ENCODE data around the gene CUL9.

CUL9 gene

DNA sequence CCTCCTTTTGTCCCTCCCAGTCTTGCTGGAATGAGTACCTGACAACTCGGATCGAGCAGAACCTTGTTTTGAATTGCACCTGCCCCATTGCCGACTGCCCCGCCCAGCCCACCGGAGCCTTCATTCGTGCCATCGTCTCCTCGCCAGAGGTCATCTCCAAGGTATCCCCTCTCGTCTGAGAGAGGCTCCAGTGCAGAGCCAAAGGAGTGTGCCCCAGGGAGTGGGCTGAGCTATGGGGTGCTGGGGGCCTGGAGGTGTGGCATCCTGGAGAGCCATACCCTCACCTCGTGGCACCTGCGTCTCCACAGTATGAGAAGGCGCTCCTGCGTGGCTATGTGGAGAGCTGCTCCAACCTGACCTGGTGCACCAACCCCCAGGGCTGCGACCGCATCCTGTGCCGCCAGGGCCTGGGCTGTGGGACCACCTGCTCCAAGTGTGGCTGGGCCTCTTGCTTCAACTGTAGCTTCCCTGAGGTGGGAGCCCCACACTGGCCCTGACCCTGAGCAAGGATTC is 38.5 kb downstream of the CUL9 start:
- peaks cover 9% of the 10 kb centered on the region for H3K4me1 ChIP-seq (ENCODE audit: insufficient read depth, low read length)
- no peak overlapping the region for H3K9ac ChIP-seq (ENCODE audit: low read depth, low read length)
- H3K9me3 ChIP-seq (ENCODE audit: control insufficient read depth, insufficient read depth, low read length) = no peaks in the 10 kb centered on the region
- peaks cover 3% of the 10 kb centered on the region; the same call in 1 of the 2 replicates for H3K36me3 ChIP-seq (ENCODE audit: insufficient read depth, low read length)

DNA sequence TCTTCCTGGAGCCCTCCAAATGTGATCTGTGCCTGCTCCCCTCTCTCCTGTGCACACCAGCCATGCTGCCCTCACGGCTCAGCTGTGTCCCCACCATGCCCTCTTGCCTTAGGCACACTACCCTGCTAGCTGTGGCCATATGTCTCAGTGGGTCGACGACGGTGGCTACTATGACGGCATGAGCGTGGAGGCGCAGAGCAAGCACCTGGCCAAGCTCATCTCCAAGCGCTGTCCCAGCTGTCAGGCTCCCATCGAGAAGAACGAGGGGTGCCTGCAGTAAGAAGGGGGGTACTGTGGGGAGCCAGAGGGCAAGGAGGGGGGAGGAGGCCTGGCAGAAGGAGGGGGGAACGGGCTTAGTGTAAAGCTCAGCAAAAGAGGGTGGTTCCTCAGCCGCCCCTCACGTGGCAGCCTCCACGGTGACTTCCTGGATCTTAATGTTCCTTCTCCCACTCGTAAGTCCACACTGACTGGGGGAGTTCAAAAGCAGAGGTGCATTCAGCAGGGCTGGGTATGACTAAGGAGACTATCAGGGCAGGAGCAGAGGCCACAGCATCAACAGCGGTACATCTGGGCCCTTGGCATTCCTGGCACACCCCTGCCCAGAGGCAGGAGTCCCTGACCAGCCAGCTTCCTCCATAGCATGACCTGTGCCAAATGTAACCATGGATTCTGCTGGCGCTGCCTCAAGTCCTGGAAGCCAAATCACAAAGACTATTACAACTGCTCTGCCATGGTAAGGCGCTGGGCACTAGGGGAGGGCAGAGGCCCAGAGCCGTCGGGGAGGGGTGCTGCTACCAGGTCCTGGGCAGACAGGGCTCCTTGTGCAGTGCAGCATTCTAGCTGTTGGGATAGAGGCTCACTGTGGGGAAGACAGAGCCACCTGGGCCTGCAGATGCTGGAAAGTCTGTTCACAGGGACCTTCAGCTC is 39.3 kb downstream of the CUL9 start:
- H3K9me3 ChIP-seq (ENCODE audit: control insufficient read depth, insufficient read depth, low read length) = no peaks in the 10 kb centered on the region
- H3K9ac ChIP-seq (ENCODE audit: low read depth, low read length) = no peak overlapping the region
- H3K36me3 ChIP-seq (ENCODE audit: insufficient read depth, low read length) = peaks cover 3% of the 10 kb centered on the region; the same call in 1 of the 2 replicates
- H3K4me1 ChIP-seq (ENCODE audit: insufficient read depth, low read length) = peaks cover 9% of the 10 kb centered on the region

DNA sequence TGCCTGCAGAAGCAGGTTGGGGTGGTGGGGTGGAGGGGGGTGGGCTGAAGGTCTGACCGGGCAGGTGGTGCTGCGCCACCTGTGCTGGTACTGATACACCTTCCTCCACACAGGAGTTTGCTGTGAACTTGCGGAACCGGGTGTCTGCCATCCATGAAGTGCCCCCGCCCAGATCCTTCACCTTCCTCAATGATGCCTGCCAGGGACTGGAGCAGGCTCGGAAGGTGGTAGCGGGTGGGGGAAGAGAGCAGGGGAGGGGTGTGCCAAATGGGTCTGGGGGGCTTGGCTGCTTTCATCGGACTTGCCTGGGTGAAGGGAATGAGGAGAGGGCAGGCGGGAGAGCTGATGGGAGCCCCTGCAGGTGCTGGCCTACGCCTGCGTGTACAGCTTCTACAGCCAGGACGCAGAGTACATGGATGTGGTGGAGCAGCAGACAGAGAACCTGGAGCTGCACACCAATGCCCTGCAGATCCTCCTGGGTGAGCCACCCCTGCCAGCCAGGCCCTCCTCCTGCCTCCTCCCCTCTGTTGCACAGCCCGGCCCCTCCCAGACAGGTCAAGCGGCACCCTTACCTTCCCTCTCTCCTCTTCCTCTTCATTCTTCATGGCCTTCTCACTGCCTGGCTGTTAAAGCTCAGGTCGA is 40.5 kb downstream of the CUL9 start:
- Histone ChIP-seq H3K9me3 (ENCODE audit: control insufficient read depth, insufficient read depth, low read length) (no peaks in the 10 kb centered on the region), H3K4me1 (ENCODE audit: insufficient read depth, low read length) (peaks cover 9% of the 10 kb centered on the region), H3K9ac (ENCODE audit: low read depth, low read length) (no peak overlapping the region), H3K36me3 (ENCODE audit: insufficient read depth, low read length) (peaks cover 3% of the 10 kb centered on the region; the same call in 1 of the 2 replicates)

DNA sequence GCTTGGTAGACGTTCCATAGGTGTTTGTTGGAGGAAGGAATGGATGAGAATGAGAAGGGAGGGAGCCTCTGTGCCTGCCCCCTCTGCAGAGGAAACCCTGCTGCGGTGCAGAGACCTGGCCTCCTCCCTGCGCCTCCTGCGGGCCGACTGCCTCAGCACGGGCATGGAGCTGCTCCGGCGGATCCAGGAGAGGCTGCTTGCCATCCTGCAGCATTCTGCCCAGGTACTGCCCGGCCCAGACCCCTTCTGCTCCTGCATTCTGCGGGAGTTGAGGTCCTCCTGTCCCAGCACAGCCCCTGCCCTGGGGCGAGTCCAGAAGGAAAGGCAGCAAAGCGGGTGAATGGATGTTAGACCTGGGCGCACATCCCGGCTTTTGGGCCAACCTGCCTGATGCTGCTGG is 41.2 kb downstream of the CUL9 start:
- H3K4me1 ChIP-seq (ENCODE audit: insufficient read depth, low read length) = peaks cover 9% of the 10 kb centered on the region
- H3K9me3 ChIP-seq (ENCODE audit: control insufficient read depth, insufficient read depth, low read length) = no peaks in the 10 kb centered on the region
- H3K9ac ChIP-seq (ENCODE audit: low read depth, low read length) = no peak overlapping the region
- H3K36me3 ChIP-seq (ENCODE audit: insufficient read depth, low read length) = peaks cover 3% of the 10 kb centered on the region; the same call in 1 of the 2 replicates

DNA sequence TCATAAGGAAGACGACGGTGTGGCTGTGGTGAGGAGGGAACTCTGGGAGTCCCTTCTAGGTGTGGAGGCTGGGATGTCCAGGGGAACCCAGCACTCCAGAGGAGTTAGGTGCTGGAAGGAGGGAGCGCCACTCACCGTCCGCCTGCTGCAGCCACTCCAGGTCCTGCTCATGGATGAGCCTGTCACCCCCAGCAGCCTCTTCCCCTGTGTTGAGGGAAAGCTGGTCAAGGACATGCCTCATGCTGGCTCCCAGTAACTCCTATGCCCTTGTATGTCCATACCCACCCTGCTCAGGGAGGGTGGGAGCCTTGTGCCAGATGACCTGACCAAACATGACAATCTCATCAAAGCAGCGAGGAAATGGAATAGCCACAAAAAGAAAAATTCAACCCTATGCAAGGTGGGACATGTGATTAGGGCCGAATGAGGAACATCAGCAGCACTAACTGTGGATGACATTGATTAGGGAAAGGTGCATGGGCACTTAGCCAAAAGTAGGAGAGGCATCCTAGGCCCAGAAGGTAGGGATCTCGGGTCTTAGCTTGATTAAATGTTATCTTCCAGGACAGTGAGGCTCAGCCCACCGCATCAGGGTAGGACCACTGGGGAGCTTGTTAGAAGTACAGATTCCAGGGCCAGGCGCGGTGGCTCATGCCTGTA is 44.3 kb downstream of the CUL9 start:
- Histone ChIP-seq H3K4me1 (ENCODE audit: insufficient read depth, low read length) (peaks cover 9% of the 10 kb centered on the region), H3K9me3 (ENCODE audit: control insufficient read depth, insufficient read depth, low read length) (no peaks in the 10 kb centered on the region), H3K9ac (ENCODE audit: low read depth, low read length) (no peak overlapping the region), H3K36me3 (ENCODE audit: insufficient read depth, low read length) (peaks cover 3% of the 10 kb centered on the region; the same call in 1 of the 2 replicates)

DNA sequence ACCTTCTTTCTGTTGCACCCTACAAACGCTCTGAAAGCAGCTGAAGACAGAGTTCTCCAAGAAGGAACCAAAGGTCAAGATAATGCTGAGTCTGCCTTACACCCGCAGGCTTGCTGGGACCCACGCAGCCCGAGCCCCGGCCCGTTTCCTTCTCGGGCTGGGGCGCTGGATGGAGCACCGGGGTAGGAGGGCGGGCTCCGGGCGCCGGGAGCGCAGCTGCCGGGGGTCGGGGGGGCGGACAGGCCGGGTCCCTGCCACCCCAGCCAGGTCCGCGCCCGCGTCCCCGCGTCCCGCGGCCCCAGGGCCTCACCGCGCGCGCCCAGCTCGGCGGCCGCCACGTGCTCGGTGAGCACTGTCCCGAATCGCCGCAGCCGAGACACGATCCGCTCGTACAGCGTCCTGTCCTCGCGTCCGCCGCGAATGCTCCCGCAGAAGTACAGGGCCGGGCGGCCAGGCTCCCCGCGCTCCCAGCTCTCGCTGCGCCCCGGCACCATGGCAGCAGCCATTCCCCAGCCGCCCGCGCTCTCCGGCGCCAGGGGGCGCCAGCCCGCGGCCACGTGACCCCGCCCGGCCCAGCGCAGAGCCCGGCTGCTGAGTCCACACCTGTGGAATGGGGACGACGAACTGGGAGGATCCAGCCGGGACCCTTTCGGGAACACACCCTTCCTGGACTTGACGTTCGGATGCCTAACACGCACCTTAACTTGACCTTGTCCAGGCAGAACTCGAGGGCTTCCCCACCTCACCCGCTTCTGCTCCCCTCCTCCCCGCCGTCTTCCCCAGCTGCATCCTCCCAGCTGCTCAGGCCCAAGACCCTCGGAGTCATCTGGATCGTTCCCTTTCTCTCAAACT is 47.2 kb downstream of the CUL9 start, which contains the start of gene DNPH1:
DNPH1 (minus strand) TSS at position 531 of the 852 bp plus-strand sequence; CDS start at position 506, 25 bp downstream.
- Histone ChIP-seq H3K9ac (ENCODE audit: low read depth, low read length) (peak within 1 kb of the TSS; percentile 68), H3K9me3 (ENCODE audit: control insufficient read depth, insufficient read depth, low read length) (no peaks in the 10 kb centered on the region), H3K36me3 (ENCODE audit: insufficient read depth, low read length) (no peaks in the 10 kb centered on the region; the same call in 1 of the 2 replicates), H3K4me1 (ENCODE audit: insufficient read depth, low read length) (peaks cover 5% of the 10 kb centered on the region; the same call in 1 of the 2 replicates)

DNA sequence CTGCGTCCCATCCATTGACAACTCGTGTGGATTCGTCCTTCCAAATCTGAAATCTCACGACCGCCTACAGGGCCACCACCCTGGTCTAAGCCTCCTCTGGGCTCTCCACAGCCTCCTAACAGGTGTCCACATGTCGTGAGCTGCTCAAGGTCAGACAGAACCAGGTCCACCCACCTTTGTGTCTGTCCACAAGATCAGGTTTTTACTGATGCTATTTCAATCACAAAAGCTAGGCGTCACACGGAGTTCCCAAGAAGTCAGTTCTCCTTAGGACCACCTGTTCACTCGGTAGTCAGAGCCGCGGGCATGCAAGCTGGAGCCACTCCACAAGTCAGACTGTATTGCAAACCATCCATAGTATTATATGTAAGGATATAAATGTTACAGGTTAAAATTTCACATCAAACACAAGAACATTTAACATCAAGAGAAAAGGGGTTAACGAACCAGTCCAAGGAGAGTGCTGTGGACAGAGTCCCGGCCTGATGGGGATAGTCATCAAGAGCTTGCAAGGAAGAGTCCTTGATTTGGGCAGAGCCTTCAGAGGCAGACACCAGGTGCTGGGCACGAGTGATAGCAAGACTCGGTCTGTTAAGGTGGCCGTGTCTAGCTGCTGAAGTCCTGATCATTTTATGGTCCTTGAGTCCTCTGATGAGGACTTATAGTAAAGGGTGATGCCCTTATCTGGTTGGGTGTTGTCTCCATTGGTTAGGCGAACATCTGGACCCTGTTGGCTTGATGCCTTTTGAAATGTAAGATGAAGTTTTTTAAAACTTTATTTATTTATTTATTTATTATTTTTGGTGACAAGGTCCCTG is 48.0 kb downstream of the CUL9 start:
- H3K9me3 ChIP-seq (ENCODE audit: control insufficient read depth, insufficient read depth, low read length) = no peaks in the 10 kb centered on the region
- H3K36me3 ChIP-seq (ENCODE audit: insufficient read depth, low read length) = no peaks in the 10 kb centered on the region; the same call in 1 of the 2 replicates
- no peaks in the 10 kb centered on the region for H3K4me1 ChIP-seq (ENCODE audit: insufficient read depth, low read length)
- peak overlapping the region; percentile 68; the same call in 1 of the 2 replicates for H3K9ac ChIP-seq (ENCODE audit: low read depth, low read length)

DNA sequence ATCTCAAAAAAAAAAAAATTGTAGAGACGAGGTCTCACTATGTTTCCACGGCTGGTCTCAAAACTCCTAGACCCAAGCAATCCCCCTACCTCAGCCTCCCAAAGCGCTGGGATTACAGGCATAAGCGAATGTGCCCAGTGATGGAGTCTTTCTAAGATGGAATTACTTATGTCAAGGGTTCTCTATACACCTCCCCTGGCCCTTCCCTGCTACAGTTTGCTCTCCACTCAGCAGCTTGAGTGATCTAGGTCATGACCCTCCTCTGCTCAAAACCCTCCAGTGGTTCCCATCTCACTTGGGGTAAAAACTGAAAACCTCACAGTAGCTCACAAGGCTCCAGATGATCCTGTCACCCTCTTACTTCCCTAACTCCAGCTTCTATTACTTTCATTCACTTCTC is 49.1 kb downstream of the CUL9 start:
- H3K36me3 ChIP-seq (ENCODE audit: insufficient read depth, low read length) = no peaks in the 10 kb centered on the region; the same call in 1 of the 2 replicates
- no peaks in the 10 kb centered on the region for H3K9me3 ChIP-seq (ENCODE audit: control insufficient read depth, insufficient read depth, low read length)
- no peaks in the 10 kb centered on the region for H3K4me1 ChIP-seq (ENCODE audit: insufficient read depth, low read length)
- H3K9ac ChIP-seq (ENCODE audit: low read depth, low read length) = no peak overlapping the region

DNA sequence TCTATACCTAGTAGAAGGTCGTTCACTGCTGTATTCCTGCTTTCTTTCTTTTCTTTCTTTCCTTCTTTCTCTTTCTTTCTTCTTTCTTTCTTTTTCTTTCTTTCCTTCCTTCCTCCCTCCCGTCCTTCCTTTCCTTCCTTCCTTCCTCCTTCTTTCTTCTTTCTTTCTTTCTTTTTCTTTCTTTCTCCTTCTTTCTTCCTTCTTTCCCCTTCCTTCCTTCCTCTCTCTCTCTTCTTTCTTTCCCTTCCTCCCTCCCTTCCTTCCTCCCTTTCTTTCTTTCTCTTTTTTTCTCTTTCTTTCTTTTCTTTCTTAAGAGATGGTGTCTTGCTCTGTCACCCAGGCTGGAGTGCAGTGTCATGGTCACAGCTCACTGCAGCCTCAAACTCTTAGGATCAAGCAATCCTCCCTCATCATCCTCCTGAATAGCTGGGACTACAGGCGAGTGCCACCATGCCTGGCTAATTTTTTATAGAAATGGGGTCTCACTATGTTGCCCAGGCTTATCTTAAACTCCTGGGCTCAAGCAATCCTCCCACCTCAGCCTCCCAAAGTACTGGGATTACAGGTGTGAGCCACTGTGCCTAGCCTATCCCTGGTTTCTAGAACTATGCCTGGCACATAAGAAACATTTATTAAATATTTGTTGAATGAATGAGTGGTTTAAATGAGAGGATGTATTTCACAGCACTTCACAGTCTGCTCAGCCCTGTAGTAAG is 49.9 kb downstream of the CUL9 start:
- Histone ChIP-seq H3K36me3 (ENCODE audit: insufficient read depth, low read length) (no peaks in the 10 kb centered on the region; the same call in 1 of the 2 replicates), H3K9ac (ENCODE audit: low read depth, low read length) (no peak overlapping the region), H3K4me1 (ENCODE audit: insufficient read depth, low read length) (no peaks in the 10 kb centered on the region), H3K9me3 (ENCODE audit: control insufficient read depth, insufficient read depth, low read length) (no peaks in the 10 kb centered on the region)

DNA sequence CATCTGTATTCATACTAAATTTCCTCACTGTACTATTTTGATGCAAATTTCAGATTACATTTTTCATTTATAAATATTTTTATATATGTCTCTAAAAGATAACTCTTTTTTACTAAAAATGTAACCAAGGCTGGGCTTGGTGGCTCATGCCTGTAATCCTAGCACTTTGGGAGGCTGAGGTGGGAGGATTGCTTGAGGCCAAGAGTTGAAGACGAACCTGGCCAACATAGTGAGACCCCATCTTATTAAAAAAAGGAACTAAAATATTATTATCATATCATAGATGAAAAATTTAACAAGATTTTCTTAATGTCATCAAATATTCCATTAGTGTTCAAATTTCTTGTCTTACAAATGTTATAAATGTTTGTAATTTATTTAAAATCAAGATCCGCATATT is 53.8 kb downstream of the CUL9 start:
- no peaks in the 10 kb centered on the region for H3K4me1 ChIP-seq (ENCODE audit: insufficient read depth, low read length)
- H3K9ac ChIP-seq (ENCODE audit: low read depth, low read length) = no peak overlapping the region
- H3K36me3 ChIP-seq (ENCODE audit: insufficient read depth, low read length) = no peaks in the 10 kb centered on the region
- no peaks in the 10 kb centered on the region for H3K9me3 ChIP-seq (ENCODE audit: control insufficient read depth, insufficient read depth, low read length)

DNA sequence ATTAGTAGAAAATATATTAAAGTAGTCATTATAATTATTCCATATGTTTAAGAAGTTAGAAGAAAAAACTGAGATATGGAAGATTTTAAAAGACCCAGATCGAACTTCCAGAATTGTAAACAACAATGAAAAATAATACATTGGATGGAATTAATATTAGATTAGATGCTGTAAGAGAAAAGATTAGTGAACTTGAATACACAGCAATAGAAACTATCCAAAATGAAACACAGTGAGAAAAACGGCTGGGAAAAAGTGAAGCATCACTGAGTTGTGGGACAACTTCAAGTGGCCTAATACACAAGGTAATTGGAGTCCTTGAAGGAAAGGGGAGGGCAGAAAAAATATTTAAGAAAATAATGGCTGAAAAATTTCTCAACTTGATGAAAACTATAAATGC is 57.1 kb downstream of the CUL9 start:
- Histone ChIP-seq H3K4me1 (ENCODE audit: insufficient read depth, low read length) (no peaks in the 10 kb centered on the region), H3K36me3 (ENCODE audit: insufficient read depth, low read length) (no peaks in the 10 kb centered on the region), H3K9ac (ENCODE audit: low read depth, low read length) (no peak overlapping the region), H3K9me3 (ENCODE audit: control insufficient read depth, insufficient read depth, low read length) (no peaks in the 10 kb centered on the region)

DNA sequence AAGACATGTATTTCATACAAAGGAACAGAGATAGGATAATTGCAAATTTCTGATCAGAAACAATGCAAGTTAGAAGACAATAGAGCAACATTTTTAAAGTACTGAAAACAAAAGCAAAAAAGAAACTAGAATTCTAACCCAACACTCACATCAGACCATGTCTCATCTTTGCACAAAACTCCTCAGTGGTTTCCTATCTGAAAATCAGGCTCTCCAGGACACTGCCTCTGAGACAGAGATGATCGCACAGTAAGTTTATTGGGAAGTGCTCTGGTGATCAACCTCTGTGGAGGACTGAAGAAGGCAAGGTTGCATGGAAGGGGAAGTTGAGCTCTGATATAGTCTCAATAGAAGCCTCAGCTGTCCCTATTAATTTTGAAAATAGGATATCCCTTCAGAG is 59.0 kb downstream of the CUL9 start:
- no peaks in the 10 kb centered on the region for H3K36me3 ChIP-seq (ENCODE audit: insufficient read depth, low read length)
- no peak overlapping the region for H3K9ac ChIP-seq (ENCODE audit: low read depth, low read length)
- H3K4me1 ChIP-seq (ENCODE audit: insufficient read depth, low read length) = no peaks in the 10 kb centered on the region
- H3K9me3 ChIP-seq (ENCODE audit: control insufficient read depth, insufficient read depth, low read length) = no peaks in the 10 kb centered on the region

All from ES-I3 (cell line).